Measurements from ENCODE around the gene TRPM6. TPM values are rescaled to one million over a fixed set of nuclear protein-coding genes. Genes with fewer than 3 reads are reported as not detected.
A peak's percentile ranks its signal among the peaks of the same experiment; 100 is the strongest.

Gene TRPM6
- total and polyA plus RNA-seq, 2 experiments from 2014 or later, result 0.23 to 0.87 TPM

GRCh38 chr9:74771262-74771585 is 116.5 kb downstream of the TRPM6 start:
- no peak overlapping the region for H3K4me3 Mint-ChIP-seq
- H3K4me2 ChIP-seq, result no peak overlapping the region
- no peak overlapping the region for H3K27ac Mint-ChIP-seq
- H4K20me1 ChIP-seq (replicated peaks; ENCODE audit: insufficient read depth), result no peaks in the 10 kb centered on the region
- no peaks in the 10 kb centered on the region for H3K79me2 ChIP-seq (replicated peaks; ENCODE audit: insufficient read depth)
- no peak for DNase-seq (ENCODE audit: low spot score)
- no peak overlapping the region for H3K4me3 ChIP-seq
- H3K36me3 Mint-ChIP-seq (ENCODE audit: low read depth), result no peaks in the 10 kb centered on the region
- no peaks in the 10 kb centered on the region for H3F3A ChIP-seq (replicated peaks; ENCODE audit: low read depth)
- no peaks in the 10 kb centered on the region for H3K36me3 ChIP-seq (ENCODE audit: insufficient read depth)
- no peaks in the 10 kb centered on the region; the same call in 2 of the 3 replicates for H3K9me3 Mint-ChIP-seq
- H3K4me1 Mint-ChIP-seq, result peaks cover 2% of the 10 kb centered on the region
- H3K4me1 ChIP-seq (ENCODE audit: insufficient read depth), result peaks cover 3% of the 10 kb centered on the region; the same call in 1 of the 2 replicates
- no peaks in the 10 kb centered on the region for H3K9me2 ChIP-seq (ENCODE audit: insufficient read depth)
- no peak for ATAC-seq
- no peaks in the 10 kb centered on the region for H3K27me3 ChIP-seq (ENCODE audit: insufficient read depth)
- H2AFZ ChIP-seq, result no peak overlapping the region
- peaks cover 6% of the 10 kb centered on the region for H3K27me3 Mint-ChIP-seq (ENCODE audit: insufficient read depth, low read depth, poor library complexity)
- TF ChIP-seq, protein P1, sequence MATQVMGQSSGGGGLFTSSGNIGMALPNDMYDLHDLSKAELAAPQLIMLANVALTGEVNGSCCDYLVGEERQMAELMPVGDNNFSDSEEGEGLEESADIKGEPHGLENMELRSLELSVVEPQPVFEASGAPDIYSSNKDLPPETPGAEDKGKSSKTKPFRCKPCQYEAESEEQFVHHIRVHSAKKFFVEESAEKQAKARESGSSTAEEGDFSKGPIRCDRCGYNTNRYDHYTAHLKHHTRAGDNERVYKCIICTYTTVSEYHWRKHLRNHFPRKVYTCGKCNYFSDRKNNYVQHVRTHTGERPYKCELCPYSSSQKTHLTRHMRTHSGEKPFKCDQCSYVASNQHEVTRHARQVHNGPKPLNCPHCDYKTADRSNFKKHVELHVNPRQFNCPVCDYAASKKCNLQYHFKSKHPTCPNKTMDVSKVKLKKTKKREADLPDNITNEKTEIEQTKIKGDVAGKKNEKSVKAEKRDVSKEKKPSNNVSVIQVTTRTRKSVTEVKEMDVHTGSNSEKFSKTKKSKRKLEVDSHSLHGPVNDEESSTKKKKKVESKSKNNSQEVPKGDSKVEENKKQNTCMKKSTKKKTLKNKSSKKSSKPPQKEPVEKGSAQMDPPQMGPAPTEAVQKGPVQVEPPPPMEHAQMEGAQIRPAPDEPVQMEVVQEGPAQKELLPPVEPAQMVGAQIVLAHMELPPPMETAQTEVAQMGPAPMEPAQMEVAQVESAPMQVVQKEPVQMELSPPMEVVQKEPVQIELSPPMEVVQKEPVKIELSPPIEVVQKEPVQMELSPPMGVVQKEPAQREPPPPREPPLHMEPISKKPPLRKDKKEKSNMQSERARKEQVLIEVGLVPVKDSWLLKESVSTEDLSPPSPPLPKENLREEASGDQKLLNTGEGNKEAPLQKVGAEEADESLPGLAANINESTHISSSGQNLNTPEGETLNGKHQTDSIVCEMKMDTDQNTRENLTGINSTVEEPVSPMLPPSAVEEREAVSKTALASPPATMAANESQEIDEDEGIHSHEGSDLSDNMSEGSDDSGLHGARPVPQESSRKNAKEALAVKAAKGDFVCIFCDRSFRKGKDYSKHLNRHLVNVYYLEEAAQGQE (IDR thresholded peaks at IDR 0.05; ENCODE audit: unreplicated experiment), result no peak
- TF ChIP-seq, protein P2, sequence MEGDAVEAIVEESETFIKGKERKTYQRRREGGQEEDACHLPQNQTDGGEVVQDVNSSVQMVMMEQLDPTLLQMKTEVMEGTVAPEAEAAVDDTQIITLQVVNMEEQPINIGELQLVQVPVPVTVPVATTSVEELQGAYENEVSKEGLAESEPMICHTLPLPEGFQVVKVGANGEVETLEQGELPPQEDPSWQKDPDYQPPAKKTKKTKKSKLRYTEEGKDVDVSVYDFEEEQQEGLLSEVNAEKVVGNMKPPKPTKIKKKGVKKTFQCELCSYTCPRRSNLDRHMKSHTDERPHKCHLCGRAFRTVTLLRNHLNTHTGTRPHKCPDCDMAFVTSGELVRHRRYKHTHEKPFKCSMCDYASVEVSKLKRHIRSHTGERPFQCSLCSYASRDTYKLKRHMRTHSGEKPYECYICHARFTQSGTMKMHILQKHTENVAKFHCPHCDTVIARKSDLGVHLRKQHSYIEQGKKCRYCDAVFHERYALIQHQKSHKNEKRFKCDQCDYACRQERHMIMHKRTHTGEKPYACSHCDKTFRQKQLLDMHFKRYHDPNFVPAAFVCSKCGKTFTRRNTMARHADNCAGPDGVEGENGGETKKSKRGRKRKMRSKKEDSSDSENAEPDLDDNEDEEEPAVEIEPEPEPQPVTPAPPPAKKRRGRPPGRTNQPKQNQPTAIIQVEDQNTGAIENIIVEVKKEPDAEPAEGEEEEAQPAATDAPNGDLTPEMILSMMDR (conservative IDR thresholded peaks at IDR 0.05; ENCODE audit: low read depth in 2 of 2), result 0 out of 4 replicates have a peak, but pooled peaks of 1 of the 2 experiments have one; percentile 6
- H3K27ac ChIP-seq (ENCODE audit: low read depth), result no peak overlapping the region

GRCh38 chr9:74770508-74771261 is 117.0 kb downstream of the TRPM6 start:
- peak; percentile 89 for DNase-seq (ENCODE audit: low spot score)
- Mint-ChIP-seq H3K4me3 (peak overlapping the region; percentile 46; the same call in 2 of the 3 replicates), H3K9me3 (no peaks in the 10 kb centered on the region; the same call in 2 of the 3 replicates), H3K36me3 (ENCODE audit: low read depth) (no peaks in the 10 kb centered on the region), H3K27me3 (ENCODE audit: insufficient read depth, low read depth, poor library complexity) (peaks cover 6% of the 10 kb centered on the region), H3K4me1 (peaks cover 2% of the 10 kb centered on the region), H3K27ac (0 out of 2 replicates have a peak overlapping the region, but pooled peaks have one; percentile 20)
- H3K27me3 ChIP-seq (ENCODE audit: insufficient read depth), result no peaks in the 10 kb centered on the region
- H3K9me2 ChIP-seq (ENCODE audit: insufficient read depth), result no peaks in the 10 kb centered on the region
- no peaks in the 10 kb centered on the region for H3K79me2 ChIP-seq (replicated peaks; ENCODE audit: insufficient read depth)
- H3K4me3 ChIP-seq, result no peak overlapping the region; the same call in 1 of the 2 replicates
- no peaks in the 10 kb centered on the region for H4K20me1 ChIP-seq (replicated peaks; ENCODE audit: insufficient read depth)
- peaks cover 3% of the 10 kb centered on the region; the same call in 1 of the 2 replicates for H3K4me1 ChIP-seq (ENCODE audit: insufficient read depth)
- H3K27ac ChIP-seq (ENCODE audit: low read depth), result no peak overlapping the region
- H3F3A ChIP-seq (replicated peaks; ENCODE audit: low read depth), result no peaks in the 10 kb centered on the region
- peak overlapping the region; percentile 70 for H3K4me2 ChIP-seq
- peak; percentile 97 for ATAC-seq
- H2AFZ ChIP-seq, result peak overlapping the region; percentile 98
- no peaks in the 10 kb centered on the region for H3K36me3 ChIP-seq (ENCODE audit: insufficient read depth)
- no peak for TF ChIP-seq EZH2 (IDR thresholded peaks at IDR 0.05; ENCODE audit: low read depth, unreplicated experiment)
- TF ChIP-seq ZNF331 (CRISPR knock-in tag; IDR thresholded peaks at IDR 0.05; ENCODE audit: low read depth), result no peak
- TF ChIP-seq, protein P2 (conservative IDR thresholded peaks at IDR 0.05; ENCODE audit: low read depth in 2 of 2), result peak; percentile 95
- TF ChIP-seq, protein P3, sequence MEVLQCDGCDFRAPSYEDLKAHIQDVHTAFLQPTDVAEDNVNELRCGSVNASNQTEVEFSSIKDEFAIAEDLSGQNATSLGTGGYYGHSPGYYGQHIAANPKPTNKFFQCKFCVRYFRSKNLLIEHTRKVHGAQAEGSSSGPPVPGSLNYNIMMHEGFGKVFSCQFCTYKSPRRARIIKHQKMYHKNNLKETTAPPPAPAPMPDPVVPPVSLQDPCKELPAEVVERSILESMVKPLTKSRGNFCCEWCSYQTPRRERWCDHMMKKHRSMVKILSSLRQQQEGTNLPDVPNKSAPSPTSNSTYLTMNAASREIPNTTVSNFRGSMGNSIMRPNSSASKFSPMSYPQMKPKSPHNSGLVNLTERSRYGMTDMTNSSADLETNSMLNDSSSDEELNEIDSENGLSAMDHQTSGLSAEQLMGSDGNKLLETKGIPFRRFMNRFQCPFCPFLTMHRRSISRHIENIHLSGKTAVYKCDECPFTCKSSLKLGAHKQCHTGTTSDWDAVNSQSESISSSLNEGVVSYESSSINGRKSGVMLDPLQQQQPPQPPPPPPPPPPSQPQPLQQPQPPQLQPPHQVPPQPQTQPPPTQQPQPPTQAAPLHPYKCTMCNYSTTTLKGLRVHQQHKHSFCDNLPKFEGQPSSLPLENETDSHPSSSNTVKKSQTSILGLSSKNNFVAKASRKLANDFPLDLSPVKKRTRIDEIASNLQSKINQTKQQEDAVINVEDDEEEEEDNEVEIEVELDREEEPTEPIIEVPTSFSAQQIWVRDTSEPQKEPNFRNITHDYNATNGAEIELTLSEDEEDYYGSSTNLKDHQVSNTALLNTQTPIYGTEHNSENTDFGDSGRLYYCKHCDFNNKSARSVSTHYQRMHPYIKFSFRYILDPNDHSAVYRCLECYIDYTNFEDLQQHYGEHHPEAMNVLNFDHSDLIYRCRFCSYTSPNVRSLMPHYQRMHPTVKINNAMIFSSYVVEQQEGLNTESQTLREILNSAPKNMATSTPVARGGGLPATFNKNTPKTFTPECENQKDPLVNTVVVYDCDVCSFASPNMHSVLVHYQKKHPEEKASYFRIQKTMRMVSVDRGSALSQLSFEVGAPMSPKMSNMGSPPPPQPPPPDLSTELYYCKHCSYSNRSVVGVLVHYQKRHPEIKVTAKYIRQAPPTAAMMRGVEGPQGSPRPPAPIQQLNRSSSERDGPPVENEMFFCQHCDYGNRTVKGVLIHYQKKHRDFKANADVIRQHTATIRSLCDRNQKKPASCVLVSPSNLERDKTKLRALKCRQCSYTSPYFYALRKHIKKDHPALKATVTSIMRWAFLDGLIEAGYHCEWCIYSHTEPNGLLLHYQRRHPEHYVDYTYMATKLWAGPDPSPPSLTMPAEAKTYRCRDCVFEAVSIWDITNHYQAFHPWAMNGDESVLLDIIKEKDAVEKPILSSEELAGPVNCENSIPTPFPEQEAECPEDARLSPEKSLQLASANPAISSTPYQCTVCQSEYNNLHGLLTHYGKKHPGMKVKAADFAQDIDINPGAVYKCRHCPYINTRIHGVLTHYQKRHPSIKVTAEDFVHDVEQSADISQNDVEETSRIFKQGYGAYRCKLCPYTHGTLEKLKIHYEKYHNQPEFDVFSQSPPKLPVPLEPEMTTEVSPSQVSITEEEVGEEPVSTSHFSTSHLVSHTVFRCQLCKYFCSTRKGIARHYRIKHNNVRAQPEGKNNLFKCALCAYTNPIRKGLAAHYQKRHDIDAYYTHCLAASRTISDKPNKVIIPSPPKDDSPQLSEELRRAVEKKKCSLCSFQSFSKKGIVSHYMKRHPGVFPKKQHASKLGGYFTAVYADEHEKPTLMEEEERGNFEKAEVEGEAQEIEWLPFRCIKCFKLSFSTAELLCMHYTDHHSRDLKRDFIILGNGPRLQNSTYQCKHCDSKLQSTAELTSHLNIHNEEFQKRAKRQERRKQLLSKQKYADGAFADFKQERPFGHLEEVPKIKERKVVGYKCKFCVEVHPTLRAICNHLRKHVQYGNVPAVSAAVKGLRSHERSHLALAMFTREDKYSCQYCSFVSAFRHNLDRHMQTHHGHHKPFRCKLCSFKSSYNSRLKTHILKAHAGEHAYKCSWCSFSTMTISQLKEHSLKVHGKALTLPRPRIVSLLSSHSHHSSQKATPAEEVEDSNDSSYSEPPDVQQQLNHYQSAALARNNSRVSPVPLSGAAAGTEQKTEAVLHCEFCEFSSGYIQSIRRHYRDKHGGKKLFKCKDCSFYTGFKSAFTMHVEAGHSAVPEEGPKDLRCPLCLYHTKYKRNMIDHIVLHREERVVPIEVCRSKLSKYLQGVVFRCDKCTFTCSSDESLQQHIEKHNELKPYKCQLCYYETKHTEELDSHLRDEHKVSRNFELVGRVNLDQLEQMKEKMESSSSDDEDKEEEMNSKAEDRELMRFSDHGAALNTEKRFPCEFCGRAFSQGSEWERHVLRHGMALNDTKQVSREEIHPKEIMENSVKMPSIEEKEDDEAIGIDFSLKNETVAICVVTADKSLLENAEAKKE (CRISPR knock-in tag; IDR thresholded peaks at IDR 0.05), result peak; percentile 82
